ENCODE results near the gene SLF2.

GRCh38 chr10:101005361-101005760 is 92.6 kb downstream of the SLF2 start:
- no peak for TF ChIP-seq ZZZ3 (CRISPR knock-in tag; IDR thresholded peaks at IDR 0.05; ENCODE audit: borderline replicate concordance)
- TF ChIP-seq, protein P1, sequence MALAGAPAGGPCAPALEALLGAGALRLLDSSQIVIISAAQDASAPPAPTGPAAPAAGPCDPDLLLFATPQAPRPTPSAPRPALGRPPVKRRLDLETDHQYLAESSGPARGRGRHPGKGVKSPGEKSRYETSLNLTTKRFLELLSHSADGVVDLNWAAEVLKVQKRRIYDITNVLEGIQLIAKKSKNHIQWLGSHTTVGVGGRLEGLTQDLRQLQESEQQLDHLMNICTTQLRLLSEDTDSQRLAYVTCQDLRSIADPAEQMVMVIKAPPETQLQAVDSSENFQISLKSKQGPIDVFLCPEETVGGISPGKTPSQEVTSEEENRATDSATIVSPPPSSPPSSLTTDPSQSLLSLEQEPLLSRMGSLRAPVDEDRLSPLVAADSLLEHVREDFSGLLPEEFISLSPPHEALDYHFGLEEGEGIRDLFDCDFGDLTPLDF (CRISPR knock-in tag; IDR thresholded peaks at IDR 0.05), result no peak
- no peak for TF ChIP-seq ZNF12 (CRISPR knock-in tag; IDR thresholded peaks at IDR 0.05)

All from HepG2 (cell line).